Panc1 (cell line): Measurements from ENCODE around the gene FAP. TPM values are rescaled to one million over a fixed set of nuclear protein-coding genes. Genes with fewer than 3 reads are reported as not detected.

Source experiments
- ATAC-seq: fragments of 200-7000 bp; cut with Tn5 transposase; 2 replicates; pipeline ENCODE4 v1.9.1; 2020; ENCODE audit warnings: mild to moderate bottlenecking, moderate library complexity
- BruUV-seq: library from RNA; stranded (reverse); fragments of 400-500 nt; replicated peaks from 2 replicates; lab custom pipeline; 2021; lab: Mats Ljungman, UMichigan
- CTCF ChIA-PET: fragments of 300-600 bp; sonication (Branson Sonifier 250); formaldehyde crosslinking; loops from one replicate; lab custom pipeline; 2022; ENCODE audit warnings: antibody characterized with exemption; lab: Charles Lee
- POLR2A ChIA-PET: fragments of 300-600 bp; sonication (Branson Sonifier 250); formaldehyde crosslinking; loops from one replicate; lab custom pipeline; 2022; ENCODE audit warnings: antibody characterized with exemption; lab: Charles Lee
- DNase-seq: peaks from one replicate; pipeline ENCODE4 v3.0.0-alpha.2; 2010; ENCODE audit warnings: low read depth, low spot score
- H3K27ac ChIP-seq: 2 replicates; pipeline ENCODE4 v1.5.1; 2011; ENCODE audit warnings: mild to moderate bottlenecking, low read length, inconsistent platforms
- H3K27me3 ChIP-seq: fragments of 200-500 bp; sonication (Bioruptor generic); 2 replicates; pipeline ENCODE4 v1.6.0; 2014; ENCODE audit warnings: low read length, inconsistent platforms; ENCODE audit not compliant: control insufficient read depth, insufficient read depth
- H3K36me3 ChIP-seq: fragments of 200-500 bp; sonication (Bioruptor generic); 2 replicates; pipeline ENCODE4 v1.5.1; 2014; ENCODE audit warnings: inconsistent platforms, mild to moderate bottlenecking, low read length, moderate library complexity; ENCODE audit not compliant: control insufficient read depth, insufficient read depth
- H3K4me1 ChIP-seq: 2 replicates; pipeline ENCODE4 v1.5.1; 2011; ENCODE audit warnings: inconsistent platforms, mild to moderate bottlenecking, low read length, moderate library complexity; ENCODE audit not compliant: control insufficient read depth, insufficient read depth
- H3K4me3 ChIP-seq, 2 experiments: 2 replicates each; pipeline ENCODE4 v1.5.1; 2011 to 2012; ENCODE audit warnings: low read depth in 2 of 2, low read length in 2 of 2, mild to moderate bottlenecking in 2 of 2, inconsistent platforms in 1 of 2, moderate library complexity in 1 of 2
- H3K9me3 ChIP-seq: fragments of 200-500 bp; sonication (Bioruptor generic); 2 replicates; pipeline ENCODE4 v1.5.1; 2014; ENCODE audit warnings: low read depth, mild to moderate bottlenecking, inconsistent platforms, low read length, moderate library complexity; ENCODE audit not compliant: control insufficient read depth, insufficient read depth
- POLR2AphosphoS5 ChIP-seq: IDR thresholded peaks from 2 replicates; pipeline ENCODE4 v1.6.1; 2012; ENCODE audit warnings: mild to moderate bottlenecking, low read depth, low read length, moderate library complexity
- SIN3A ChIP-seq: IDR thresholded peaks from 2 replicates; pipeline ENCODE4 v1.6.1; 2012; ENCODE audit warnings: low read depth, mild to moderate bottlenecking, low read length, moderate library complexity, borderline replicate concordance; ENCODE audit not compliant: insufficient read depth
- TCF7L2 ChIP-seq: IDR thresholded peaks from 2 replicates; pipeline ENCODE4 v1.6.1; 2011; ENCODE audit warnings: mild to moderate bottlenecking, low read depth, low read length, inconsistent platforms
- in situ Hi-C: cut with HindIII; loops from 2 replicates; pipeline ENCODE4 v1.10.0; 2016; ENCODE audit warnings: low sequenced_read_pairs, low pct_unique_long_range_greater_than_20kb
- intact Hi-C: fragments of 100-400 bp; cut with micrococcal nuclease; formaldehyde crosslinking; loops from one replicate; pipeline ENCODE4 v1.10.0; 2022; ENCODE audit not compliant: unreplicated experiment
- total RNA-seq: library from RNA; stranded (reverse); gene quantifications from one replicate; pipeline ENCODE4 v1.2.1, GENCODE V29; 2021; ENCODE audit not compliant: unreplicated experiment
- TF ChIP-seq, protein P1 (sequence below): fragments of 450-650 bp; IDR thresholded peaks from 2 replicates; pipeline ENCODE4 v1.5.1; 2017; ENCODE audit warnings: mild to moderate bottlenecking
- TF ChIP-seq, protein P2 (sequence below), 2 experiments: IDR thresholded peaks; 2 replicates each; pipeline ENCODE4 v1.6.1; 2011 to 2012; ENCODE audit warnings: low read depth in 2 of 2, control low read depth in 1 of 2, low read length in 1 of 2, mild to moderate bottlenecking in 1 of 2, moderate library complexity in 1 of 2; ENCODE audit not compliant: insufficient read depth in 1 of 2

Gene FAP
- total RNA-seq, 1 experiment from 2014 or later = not detected

DNA sequence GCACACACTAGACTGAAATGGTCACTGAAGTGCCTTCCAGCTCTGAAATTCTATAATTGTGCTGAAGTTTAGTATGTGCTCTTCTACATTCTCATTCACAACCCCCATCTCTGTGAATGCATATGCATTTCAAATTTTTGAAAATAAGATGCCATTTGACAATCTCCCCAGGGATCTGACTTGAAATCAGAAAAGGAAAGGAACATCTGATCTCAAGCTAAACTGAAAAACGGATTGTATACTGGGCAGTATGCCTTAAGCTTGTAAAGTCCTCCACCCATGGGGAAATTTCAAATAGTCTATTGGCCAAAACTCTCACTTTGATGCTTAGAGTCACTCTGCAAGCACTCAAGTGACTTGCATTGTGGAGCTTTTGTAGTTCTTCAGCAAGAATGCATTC lies 22.9 kb downstream of the FAP start:
- POLR2A ChIA-PET = no interaction called here
- Histone ChIP-seq H3K4me3 (no peak overlapping the region), H3K9me3 (no peaks in the 10 kb centered on the region), H3K36me3 (no peaks in the 10 kb centered on the region; the same call in 1 of the 2 replicates), H3K27me3 (no peaks in the 10 kb centered on the region), H3K27ac (no peak overlapping the region), H3K4me1 (no peaks in the 10 kb centered on the region)
- intact Hi-C loops = no loop called here
- in situ Hi-C loops = no loop called here
- BruUV-seq = no TSS peak
- CTCF ChIA-PET = interaction anchor here (2.2 kb wide), 1 partner anchor 78 kb away, joined by 27 read pairs; no protein-coding TSS in a partner anchor
- ATAC-seq = no peak
- no peak for TF ChIP-seq TCF7L2
- TF ChIP-seq SIN3A = no peak
- TF ChIP-seq, protein P1, sequence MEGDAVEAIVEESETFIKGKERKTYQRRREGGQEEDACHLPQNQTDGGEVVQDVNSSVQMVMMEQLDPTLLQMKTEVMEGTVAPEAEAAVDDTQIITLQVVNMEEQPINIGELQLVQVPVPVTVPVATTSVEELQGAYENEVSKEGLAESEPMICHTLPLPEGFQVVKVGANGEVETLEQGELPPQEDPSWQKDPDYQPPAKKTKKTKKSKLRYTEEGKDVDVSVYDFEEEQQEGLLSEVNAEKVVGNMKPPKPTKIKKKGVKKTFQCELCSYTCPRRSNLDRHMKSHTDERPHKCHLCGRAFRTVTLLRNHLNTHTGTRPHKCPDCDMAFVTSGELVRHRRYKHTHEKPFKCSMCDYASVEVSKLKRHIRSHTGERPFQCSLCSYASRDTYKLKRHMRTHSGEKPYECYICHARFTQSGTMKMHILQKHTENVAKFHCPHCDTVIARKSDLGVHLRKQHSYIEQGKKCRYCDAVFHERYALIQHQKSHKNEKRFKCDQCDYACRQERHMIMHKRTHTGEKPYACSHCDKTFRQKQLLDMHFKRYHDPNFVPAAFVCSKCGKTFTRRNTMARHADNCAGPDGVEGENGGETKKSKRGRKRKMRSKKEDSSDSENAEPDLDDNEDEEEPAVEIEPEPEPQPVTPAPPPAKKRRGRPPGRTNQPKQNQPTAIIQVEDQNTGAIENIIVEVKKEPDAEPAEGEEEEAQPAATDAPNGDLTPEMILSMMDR = no peak
- TF ChIP-seq, protein P2, sequence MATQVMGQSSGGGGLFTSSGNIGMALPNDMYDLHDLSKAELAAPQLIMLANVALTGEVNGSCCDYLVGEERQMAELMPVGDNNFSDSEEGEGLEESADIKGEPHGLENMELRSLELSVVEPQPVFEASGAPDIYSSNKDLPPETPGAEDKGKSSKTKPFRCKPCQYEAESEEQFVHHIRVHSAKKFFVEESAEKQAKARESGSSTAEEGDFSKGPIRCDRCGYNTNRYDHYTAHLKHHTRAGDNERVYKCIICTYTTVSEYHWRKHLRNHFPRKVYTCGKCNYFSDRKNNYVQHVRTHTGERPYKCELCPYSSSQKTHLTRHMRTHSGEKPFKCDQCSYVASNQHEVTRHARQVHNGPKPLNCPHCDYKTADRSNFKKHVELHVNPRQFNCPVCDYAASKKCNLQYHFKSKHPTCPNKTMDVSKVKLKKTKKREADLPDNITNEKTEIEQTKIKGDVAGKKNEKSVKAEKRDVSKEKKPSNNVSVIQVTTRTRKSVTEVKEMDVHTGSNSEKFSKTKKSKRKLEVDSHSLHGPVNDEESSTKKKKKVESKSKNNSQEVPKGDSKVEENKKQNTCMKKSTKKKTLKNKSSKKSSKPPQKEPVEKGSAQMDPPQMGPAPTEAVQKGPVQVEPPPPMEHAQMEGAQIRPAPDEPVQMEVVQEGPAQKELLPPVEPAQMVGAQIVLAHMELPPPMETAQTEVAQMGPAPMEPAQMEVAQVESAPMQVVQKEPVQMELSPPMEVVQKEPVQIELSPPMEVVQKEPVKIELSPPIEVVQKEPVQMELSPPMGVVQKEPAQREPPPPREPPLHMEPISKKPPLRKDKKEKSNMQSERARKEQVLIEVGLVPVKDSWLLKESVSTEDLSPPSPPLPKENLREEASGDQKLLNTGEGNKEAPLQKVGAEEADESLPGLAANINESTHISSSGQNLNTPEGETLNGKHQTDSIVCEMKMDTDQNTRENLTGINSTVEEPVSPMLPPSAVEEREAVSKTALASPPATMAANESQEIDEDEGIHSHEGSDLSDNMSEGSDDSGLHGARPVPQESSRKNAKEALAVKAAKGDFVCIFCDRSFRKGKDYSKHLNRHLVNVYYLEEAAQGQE (IDR thresholded peaks at IDR 0.05; ENCODE audit: insufficient read depth in 1 of 2, low read depth in 2 of 2, low read length in 1 of 2) = no peak
- TF ChIP-seq POLR2AphosphoS5 = no peak
- no peak for DNase-seq

DNA sequence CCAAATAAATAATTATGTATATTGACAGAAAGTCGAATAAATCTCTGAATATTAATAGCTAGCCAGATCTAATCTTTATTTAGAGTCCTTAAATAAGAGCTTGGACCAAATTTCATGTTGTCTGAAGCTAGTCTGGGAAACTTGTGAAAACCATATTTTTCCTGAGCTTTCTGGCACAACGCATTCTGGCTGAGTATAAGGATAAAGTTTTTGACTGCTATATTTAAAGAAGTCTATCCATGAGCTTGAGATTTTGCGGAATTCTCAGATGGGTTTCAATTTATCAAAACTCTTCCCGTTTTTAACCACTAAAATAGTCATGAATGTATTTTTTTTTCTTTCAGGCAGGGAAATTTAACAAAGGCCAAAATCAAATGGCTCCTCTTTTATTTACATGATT lies 23.8 kb downstream of the FAP start:
- intact Hi-C loops = no loop called here
- Histone ChIP-seq H3K4me3 (no peak overlapping the region), H3K4me1 (no peaks in the 10 kb centered on the region), H3K36me3 (no peaks in the 10 kb centered on the region; the same call in 1 of the 2 replicates), H3K27ac (no peak overlapping the region), H3K27me3 (no peaks in the 10 kb centered on the region), H3K9me3 (no peaks in the 10 kb centered on the region)
- ChIA-PET CTCF (no interaction called here), POLR2A (no interaction called here)
- no peak for DNase-seq
- in situ Hi-C loops = no loop called here
- BruUV-seq = no TSS peak
- TF ChIP-seq, protein P2 (IDR thresholded peaks at IDR 0.05; ENCODE audit: insufficient read depth in 1 of 2, low read depth in 2 of 2, low read length in 1 of 2) = no peak
- no peak for TF ChIP-seq POLR2AphosphoS5
- no peak for TF ChIP-seq TCF7L2
- TF ChIP-seq SIN3A = no peak
- TF ChIP-seq, protein P1 = no peak
- ATAC-seq = no peak
